GM12872 (cell line): Measurements from ENCODE around the gene DRC3.

ENCODE experiments used
- CTCF ChIP-seq: IDR thresholded peaks from 3 replicates; pipeline ENCODE4 v1.5.1; 2011; ENCODE audit warnings: low read depth, mild to moderate bottlenecking, low read length, moderate library complexity; ENCODE audit not compliant: insufficient read depth

The DRC3 gene

GRCh38 chr17:17963694-17964436 lies 8.8 kb upstream of the DRC3 start:
- TF ChIP-seq CTCF = no peak

DNA sequence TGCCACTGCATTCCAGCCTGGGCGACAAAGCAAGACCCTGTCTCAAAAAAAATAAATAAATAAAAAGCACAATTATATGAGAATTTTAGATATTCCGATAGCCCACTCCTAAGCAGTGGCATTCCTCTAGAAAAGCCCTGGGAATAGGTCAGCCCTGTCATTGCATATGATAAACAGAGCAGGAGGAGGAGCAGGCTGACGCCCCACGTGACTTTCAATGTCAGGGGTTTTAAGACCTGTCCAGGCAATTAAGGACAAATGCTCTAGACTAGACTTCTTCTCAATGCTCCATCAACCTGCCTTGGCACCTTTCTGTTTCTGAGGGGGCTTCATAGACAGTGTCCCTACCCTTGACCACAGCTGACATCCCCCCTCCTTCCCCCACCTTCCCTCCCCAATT lies 8.0 kb upstream of the DRC3 start:
- TF ChIP-seq CTCF = no peak

DNA sequence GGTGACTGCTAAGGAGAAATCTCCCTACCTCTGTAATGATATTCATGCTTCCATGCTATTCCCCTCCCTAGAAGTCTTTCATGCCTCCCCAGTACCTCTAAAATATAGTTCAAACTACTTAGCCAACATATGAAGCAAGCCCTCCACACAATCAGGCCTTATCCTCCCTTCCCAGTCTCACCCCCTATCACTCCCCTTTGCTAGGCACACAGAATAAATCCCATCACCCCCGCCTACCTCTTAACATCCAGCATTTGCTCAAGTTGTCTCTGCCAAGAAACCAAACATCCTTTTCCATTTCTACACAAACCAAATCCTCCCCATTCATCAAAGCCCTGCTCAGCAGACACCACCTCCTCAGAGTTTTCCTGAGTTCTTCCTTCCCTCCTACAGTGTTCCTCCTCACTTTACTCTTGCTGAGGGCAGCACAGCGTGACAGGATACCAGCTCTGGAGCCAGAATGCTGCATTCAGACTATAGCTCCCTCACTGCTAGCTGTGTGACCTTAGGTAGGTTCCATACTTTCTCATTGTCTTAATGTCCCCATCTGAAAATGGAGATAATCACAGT lies 7.4 kb upstream of the DRC3 start:
- no peak for TF ChIP-seq CTCF

DNA sequence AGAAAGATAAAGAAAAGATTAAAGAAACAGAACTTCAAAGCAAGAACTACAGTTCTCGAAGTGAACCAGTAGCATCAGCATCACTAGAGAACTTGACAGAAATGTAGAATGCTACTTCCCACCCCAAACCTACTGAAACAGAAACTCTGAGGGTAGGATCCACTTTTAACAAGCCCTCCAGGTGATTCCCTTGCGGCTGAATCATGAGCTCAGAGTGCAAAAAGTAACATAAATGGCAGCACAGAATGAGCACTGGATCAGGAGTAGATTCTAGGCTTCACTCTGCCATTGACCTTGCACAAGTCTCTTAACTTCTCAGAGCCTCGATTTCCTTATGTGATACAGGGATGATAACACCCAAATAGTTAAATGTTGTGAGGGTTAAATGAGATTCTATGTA lies 6.3 kb upstream of the DRC3 start:
- no peak for TF ChIP-seq CTCF

DNA sequence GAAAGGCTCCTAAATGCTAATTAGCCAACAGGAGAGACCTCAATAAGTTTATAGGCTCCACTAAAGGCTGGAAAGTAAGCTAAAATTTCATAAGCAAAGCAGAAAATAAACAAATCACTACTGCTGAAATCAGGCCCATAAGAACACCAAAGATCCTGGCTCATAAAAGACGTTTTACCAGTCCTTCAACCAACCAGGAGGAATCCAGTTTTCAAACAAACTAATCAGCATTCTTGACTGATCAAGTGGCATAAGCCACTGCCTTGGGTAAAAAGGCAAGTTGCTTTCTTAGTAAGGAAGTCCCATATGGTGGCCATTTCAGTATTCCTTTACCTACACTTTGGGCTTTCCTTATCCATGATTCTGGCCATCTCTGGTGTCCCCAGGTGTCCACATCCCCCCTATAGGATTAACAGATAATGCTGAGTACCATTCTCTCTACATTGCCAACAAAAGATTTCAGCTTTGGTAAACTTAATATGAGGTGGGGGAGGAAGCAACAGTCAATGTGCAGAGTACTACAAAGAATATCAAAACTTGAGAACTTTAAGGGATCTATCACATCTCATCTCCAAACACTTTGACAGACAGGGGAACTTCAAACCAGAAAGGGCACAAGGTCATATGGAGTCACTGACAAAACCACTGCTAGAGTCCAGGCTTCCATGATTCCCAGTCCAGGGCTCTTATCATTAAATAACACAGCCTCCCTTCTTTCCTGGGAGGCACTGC lies 1.8 kb upstream of the DRC3 start:
- no peak for TF ChIP-seq CTCF

DNA sequence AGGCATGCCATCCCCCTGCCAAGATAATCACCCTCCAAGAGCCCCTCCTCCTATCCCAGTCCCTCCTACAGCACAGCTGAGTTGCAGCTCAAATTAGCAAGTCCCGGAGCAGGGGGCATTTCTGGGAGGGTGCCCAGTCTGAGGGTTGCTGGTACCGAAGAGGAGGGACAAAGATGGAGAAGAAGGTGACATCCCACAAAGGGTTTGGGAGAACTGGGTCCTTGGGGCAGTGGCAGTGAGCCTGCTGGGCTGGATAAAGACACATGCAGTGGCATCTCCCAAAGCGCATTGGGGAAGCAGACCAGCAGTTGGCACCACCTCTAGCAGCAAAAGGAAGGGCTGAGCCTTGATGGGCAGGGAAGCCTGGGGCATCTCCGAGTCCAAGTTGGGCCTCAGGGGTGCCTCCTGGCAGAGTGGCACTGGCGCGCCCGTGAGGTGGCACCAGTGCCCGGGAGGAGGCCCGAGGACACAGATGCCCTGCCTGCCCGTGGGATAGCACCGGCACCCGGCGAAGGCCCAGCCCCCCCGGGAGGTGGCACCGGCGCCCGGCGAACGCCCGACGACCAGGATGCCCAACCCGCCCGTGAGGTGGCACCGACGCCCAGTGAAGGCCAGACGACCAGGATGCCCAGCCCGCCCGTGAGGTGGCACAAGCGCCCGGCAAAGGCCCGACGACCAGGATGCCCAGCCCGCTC lies 1.1 kb upstream of the DRC3 start:
- no peak for TF ChIP-seq CTCF

GRCh38 chr17:17972952-17973254 lies 241 bp downstream of the DRC3 start:
- TF ChIP-seq CTCF = no peak
